Trophoblast cell (in vitro differentiated cells and primary cell): ENCODE results near the gene GBP4.

ENCODE experiments used
- DNase-seq, 2 donors: peaks; one replicate each; pipeline ENCODE4 v3.0.0-alpha.2; 2016
- H2AFZ ChIP-seq: 2 replicates; pipeline ENCODE4 v1.6.1; 2013; ENCODE audit warnings: low read length, moderate library complexity, mild to moderate bottlenecking; ENCODE audit not compliant: insufficient read depth, poor library complexity
- H2AK5ac ChIP-seq: 2 replicates; pipeline ENCODE4 v1.6.1; 2013; ENCODE audit warnings: mild to moderate bottlenecking, low read length
- H2BK120ac ChIP-seq: 2 replicates; pipeline ENCODE4 v1.6.1; 2013; ENCODE audit warnings: low read length, mild to moderate bottlenecking, moderate library complexity; ENCODE audit not compliant: insufficient read depth, poor library complexity
- H2BK12ac ChIP-seq: 2 replicates; pipeline ENCODE4 v1.6.1; 2013; ENCODE audit warnings: mild to moderate bottlenecking, low read length, moderate library complexity
- H2BK5ac ChIP-seq: 2 replicates; pipeline ENCODE4 v1.6.1; 2013; ENCODE audit warnings: low read length, low read depth, moderate library complexity, mild to moderate bottlenecking; ENCODE audit not compliant: poor library complexity
- H3K14ac ChIP-seq: 2 replicates; pipeline ENCODE4 v1.6.1; 2013; ENCODE audit warnings: mild to moderate bottlenecking, low read length
- H3K18ac ChIP-seq: 2 replicates; pipeline ENCODE4 v1.6.1; 2013; ENCODE audit warnings: mild to moderate bottlenecking, low read length
- H3K23ac ChIP-seq: 2 replicates; pipeline ENCODE4 v1.6.1; 2013; ENCODE audit warnings: low read length
- H3K27ac ChIP-seq: 2 replicates; pipeline ENCODE4 v1.5.1; 2013; ENCODE audit warnings: low read depth, mild to moderate bottlenecking, inconsistent platforms, low read length, moderate library complexity
- H3K27me3 ChIP-seq: 2 replicates; pipeline ENCODE4 v1.6.1; 2013; ENCODE audit warnings: inconsistent platforms, mild to moderate bottlenecking, low read length, moderate library complexity; ENCODE audit not compliant: insufficient read depth
- H3K36me3 ChIP-seq, 2 experiments: 1 replicate in 1 of 2; 2 replicates in 1 of 2; pipeline ENCODE4 v1.6.1; 2013; ENCODE audit warnings: low read length in 2 of 2, mild to moderate bottlenecking in 2 of 2, moderate library complexity in 1 of 2; ENCODE audit not compliant: insufficient read depth in 2 of 2, control insufficient read depth in 1 of 2
- H3K4ac ChIP-seq: 2 replicates; pipeline ENCODE4 v1.6.1; 2013; ENCODE audit warnings: low read depth, mild to moderate bottlenecking, low read length, moderate library complexity
- H3K4me1 ChIP-seq, 2 experiments: 1 replicate in 1 of 2; 2 replicates in 1 of 2; pipeline ENCODE4 v1.6.1; 2013; ENCODE audit warnings: low read length in 2 of 2, mild to moderate bottlenecking in 2 of 2, moderate library complexity in 1 of 2; ENCODE audit not compliant: insufficient read depth in 2 of 2, control insufficient read depth in 1 of 2
- H3K4me2 ChIP-seq: 2 replicates; pipeline ENCODE4 v1.6.1; 2013; ENCODE audit warnings: inconsistent platforms, mild to moderate bottlenecking, low read length, moderate library complexity
- H3K4me3 ChIP-seq: 2 replicates; pipeline ENCODE4 v1.5.1; 2013; ENCODE audit warnings: mild to moderate bottlenecking, low read depth, low read length, inconsistent platforms
- H3K79me1 ChIP-seq: one replicate; pipeline ENCODE4 v1.6.1; 2013; ENCODE audit warnings: low read length
- H3K79me2 ChIP-seq: 2 replicates; pipeline ENCODE4 v1.6.1; 2013; ENCODE audit warnings: low read length, mild to moderate bottlenecking; ENCODE audit not compliant: control insufficient read depth, insufficient read depth, poor library complexity
- H3K9ac ChIP-seq: 2 replicates; pipeline ENCODE4 v1.6.1; 2013; ENCODE audit warnings: mild to moderate bottlenecking, low read length
- H3K9me3 ChIP-seq: 2 replicates; pipeline ENCODE4 v1.6.1; 2013; ENCODE audit warnings: low read depth, mild to moderate bottlenecking, control low read depth, inconsistent platforms, low read length; ENCODE audit not compliant: insufficient read depth
- H4K12ac ChIP-seq: 2 replicates; pipeline ENCODE4 v1.6.1; 2013; ENCODE audit warnings: low read depth, mild to moderate bottlenecking, low read length, moderate library complexity
- H4K8ac ChIP-seq: 2 replicates; pipeline ENCODE4 v1.6.1; 2013; ENCODE audit warnings: low read depth, mild to moderate bottlenecking, low read length, moderate library complexity
- H4K91ac ChIP-seq: one replicate; pipeline ENCODE4 v1.6.1; 2013; ENCODE audit warnings: low read depth, mild to moderate bottlenecking, low read length, moderate library complexity
- WGBS: extraction: QIAGEN DNeasy Blood & Tissue Kit; methylation state at CpG from one replicate; pipeline ENCODE4 v1.1.7; 2013; ENCODE audit warnings: missing lambda C conversion rate; ENCODE audit not compliant: insufficient read length, insufficient coverage; ENCODE audit errors: extremely low coverage; 5-methylcytosine and 5-hydroxymethylcytosine counted together

Gene GBP4

DNA sequence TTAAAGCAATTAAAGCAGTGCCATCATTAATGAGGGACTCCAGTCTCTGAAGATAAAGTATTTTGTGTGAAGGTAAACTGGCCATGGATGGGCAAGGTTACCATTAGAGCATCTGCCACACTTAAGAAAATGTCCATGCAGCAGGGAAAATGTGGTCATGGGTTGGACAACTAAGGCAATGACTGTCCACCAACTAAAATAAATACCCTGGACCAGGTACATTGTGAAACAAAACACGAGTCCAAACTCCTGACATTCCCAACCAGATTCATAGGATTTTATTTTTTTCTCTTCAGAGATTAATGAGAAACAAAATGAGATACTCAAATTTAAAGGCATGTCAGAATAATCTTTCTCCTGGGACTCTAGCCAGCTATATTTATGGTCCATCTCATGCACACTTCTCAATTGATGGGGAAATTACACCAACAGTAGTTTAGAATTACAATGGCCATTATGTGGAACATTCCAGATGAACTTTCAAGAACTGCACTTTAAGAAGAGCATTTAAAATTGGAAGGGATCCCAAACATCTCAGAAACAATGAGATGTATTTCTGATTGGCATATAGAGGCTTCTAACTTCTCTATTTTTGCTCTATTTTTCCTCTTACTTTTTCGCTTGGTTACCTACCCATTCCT, 31.0 kb downstream of the GBP4 start:
- no peak overlapping the region for H2AFZ ChIP-seq
- no peak overlapping the region for H3K9ac ChIP-seq
- no peaks in the 10 kb centered on the region for H3K36me3 ChIP-seq
- no peak overlapping the region for H2BK12ac ChIP-seq
- H4K91ac ChIP-seq = no peak overlapping the region
- H2BK120ac ChIP-seq = no peak overlapping the region
- H3K4me2 ChIP-seq = no peak overlapping the region
- no peak for DNase-seq
- H3K27me3 ChIP-seq = no peaks in the 10 kb centered on the region
- H3K79me2 ChIP-seq = no peaks in the 10 kb centered on the region
- no peak overlapping the region for H3K23ac ChIP-seq
- no peak overlapping the region for H4K8ac ChIP-seq
- no peak overlapping the region for H4K12ac ChIP-seq
- WGBS = no CpG with 5 or more reads among the region's 2 CpGs
- no peak overlapping the region for H3K4me3 ChIP-seq
- no peak overlapping the region for H2BK5ac ChIP-seq
- no peak overlapping the region for H3K27ac ChIP-seq
- H2AK5ac ChIP-seq = no peak overlapping the region
- no peak overlapping the region for H3K14ac ChIP-seq
- no peaks in the 10 kb centered on the region for H3K79me1 ChIP-seq
- H3K18ac ChIP-seq = no peak overlapping the region
- H3K4ac ChIP-seq = no peak overlapping the region
- H3K9me3 ChIP-seq = no peaks in the 10 kb centered on the region
- H3K4me1 ChIP-seq = no peaks in the 10 kb centered on the region

DNA sequence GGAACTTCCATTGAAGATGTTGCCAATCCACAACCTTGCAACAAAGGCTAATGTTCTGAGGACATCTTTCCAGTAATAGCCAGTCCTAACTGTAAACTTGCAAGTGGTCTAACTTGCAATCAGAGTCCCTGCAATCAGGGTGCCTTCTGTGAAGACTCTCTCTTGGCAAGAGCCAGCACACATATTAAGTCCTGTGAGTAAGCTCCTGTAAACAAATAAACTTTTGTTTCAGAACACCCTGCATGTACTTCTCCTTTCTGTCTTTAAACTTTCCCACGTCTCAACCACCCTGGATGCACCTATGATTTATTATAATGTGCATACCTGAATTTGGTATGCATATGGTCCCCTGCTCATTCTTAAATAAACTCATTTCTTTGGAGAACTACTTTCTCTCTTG, 32.0 kb downstream of the GBP4 start:
- Histone ChIP-seq H3K4me1 (no peaks in the 10 kb centered on the region), H3K4ac (no peak overlapping the region), H4K91ac (no peak overlapping the region), H3K79me1 (no peaks in the 10 kb centered on the region), H4K8ac (no peak overlapping the region), H3K36me3 (no peaks in the 10 kb centered on the region), H2AK5ac (no peak overlapping the region), H3K14ac (no peak overlapping the region), H2AFZ (no peak overlapping the region), H4K12ac (no peak overlapping the region), H3K27ac (no peak overlapping the region), H3K79me2 (no peaks in the 10 kb centered on the region), H3K18ac (no peak overlapping the region), H3K9ac (no peak overlapping the region), H3K4me2 (no peak overlapping the region), H2BK5ac (no peak overlapping the region), H3K4me3 (no peak overlapping the region), H3K9me3 (no peaks in the 10 kb centered on the region), H2BK12ac (no peak overlapping the region), H2BK120ac (no peak overlapping the region), H3K27me3 (no peaks in the 10 kb centered on the region), H3K23ac (no peak overlapping the region)
- no CpG with 5 or more reads among the region's 1 CpG for WGBS
- no peak for DNase-seq

- no peak for DNase-seq
- Histone ChIP-seq H2BK5ac (no peak overlapping the region), H3K27ac (no peak overlapping the region), H2BK12ac (no peak overlapping the region), H3K4me1 (no peaks in the 10 kb centered on the region), H3K14ac (no peak overlapping the region), H3K4ac (no peak overlapping the region), H3K4me3 (no peak overlapping the region), H3K79me2 (no peaks in the 10 kb centered on the region), H3K4me2 (no peak overlapping the region), H4K91ac (no peak overlapping the region), H3K36me3 (no peaks in the 10 kb centered on the region), H2AK5ac (no peak overlapping the region), H4K12ac (no peak overlapping the region), H3K79me1 (no peaks in the 10 kb centered on the region), H4K8ac (no peak overlapping the region), H2AFZ (no peak overlapping the region), H3K9ac (no peak overlapping the region), H3K18ac (no peak overlapping the region), H3K9me3 (no peaks in the 10 kb centered on the region), H3K23ac (no peak overlapping the region), H2BK120ac (no peak overlapping the region), H3K27me3 (no peaks in the 10 kb centered on the region)
- no CpG with 5 or more reads among the region's 5 CpGs for WGBS
Observed at GRCh38 chr1:89165811-89166210, 32.9 kb downstream of the GBP4 start.

DNA sequence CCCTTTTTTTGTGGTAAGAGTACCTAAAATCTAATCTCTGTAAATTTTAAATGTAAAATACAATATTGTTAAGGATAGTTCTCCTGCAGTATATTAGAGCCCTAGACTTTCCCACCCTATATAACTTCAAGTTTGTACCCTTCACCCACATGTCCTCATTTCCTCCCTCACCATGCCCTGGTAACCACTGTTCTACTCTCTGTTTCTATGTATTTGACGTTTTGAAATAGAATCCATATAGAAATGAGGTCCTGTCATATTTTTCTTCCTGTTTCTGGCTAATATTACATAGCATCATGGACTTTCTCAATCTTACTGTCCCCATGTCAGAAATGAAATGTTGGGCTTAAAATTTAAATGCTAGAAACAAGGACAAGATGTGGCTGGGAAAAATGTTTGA, 47.7 kb downstream of the GBP4 start:
- no peak overlapping the region for H3K4ac ChIP-seq
- no peak overlapping the region for H4K12ac ChIP-seq
- no peak overlapping the region for H2BK120ac ChIP-seq
- no peak overlapping the region for H3K4me3 ChIP-seq
- H3K14ac ChIP-seq = no peak overlapping the region
- no peak overlapping the region for H2AFZ ChIP-seq
- H3K4me1 ChIP-seq = no peaks in the 10 kb centered on the region
- H2BK12ac ChIP-seq = no peak overlapping the region
- H3K23ac ChIP-seq = no peak overlapping the region
- no peaks in the 10 kb centered on the region for H3K27me3 ChIP-seq
- no peaks in the 10 kb centered on the region for H3K79me1 ChIP-seq
- no peaks in the 10 kb centered on the region for H3K36me3 ChIP-seq
- H3K4me2 ChIP-seq = no peak overlapping the region
- H3K9ac ChIP-seq = no peak overlapping the region
- H3K18ac ChIP-seq = no peak overlapping the region
- no CpG with 5 or more reads among the region's 1 CpG for WGBS
- no peak for DNase-seq
- no peak overlapping the region for H2AK5ac ChIP-seq
- no peak overlapping the region for H3K27ac ChIP-seq
- H3K79me2 ChIP-seq = no peaks in the 10 kb centered on the region
- no peak overlapping the region for H4K8ac ChIP-seq
- no peak overlapping the region for H2BK5ac ChIP-seq
- H3K9me3 ChIP-seq = no peaks in the 10 kb centered on the region
- H4K91ac ChIP-seq = no peak overlapping the region
